Stimulated activated CD8-positive, alpha-beta memory T cell treated with anti-CD3 and anti-CD28 coated beads, Interleukin-4, amount 100 ng/mL, for 24 hours (primary cell): ENCODE data around the gene C16orf96.

ENCODE experiments used
- DNase-seq: peaks from one replicate; pipeline ENCODE4 v3.0.0-alpha.2; 2020; ENCODE audit warnings: low read depth

The C16orf96 gene

GRCh38 chr16:4601864-4602186, 45.7 kb downstream of the C16orf96 start:
- no peak for DNase-seq

- no peak for DNase-seq
Measured at GRCh38 chr16:4602331-4602730, 46.2 kb downstream of the C16orf96 start.

GRCh38 chr16:4603624-4604170, 47.6 kb downstream of the C16orf96 start:
- DNase-seq: no peak

- no peak for DNase-seq
Measured at GRCh38 chr16:4604401-4604800, 48.3 kb downstream of the C16orf96 start.

- DNase-seq: no peak
Measured at GRCh38 chr16:4606354-4606753, 50.2 kb downstream of the C16orf96 start.

GRCh38 chr16:4607841-4608703, 51.9 kb downstream of the C16orf96 start:
- no peak for DNase-seq

- no peak for DNase-seq
Measured at GRCh38 chr16:4608704-4608980, 52.5 kb downstream of the C16orf96 start.

- no peak for DNase-seq
Measured at GRCh38 chr16:4609200-4610010, 53.3 kb downstream of the C16orf96 start.

GRCh38 chr16:4610011-4611005, 54.2 kb downstream of the C16orf96 start:
- no peak for DNase-seq

- DNase-seq: no peak
Measured at GRCh38 chr16:4611337-4612021, 55.3 kb downstream of the C16orf96 start.

- no peak for DNase-seq
Measured at GRCh38 chr16:4612474-4612931, 56.4 kb downstream of the C16orf96 start.

- no peak for DNase-seq
Measured at GRCh38 chr16:4612977-4613635, 57.0 kb downstream of the C16orf96 start.

GRCh38 chr16:4613636-4614570, 57.8 kb downstream of the C16orf96 start:
- DNase-seq: peak; percentile 26

GRCh38 chr16:4614571-4615383, 58.6 kb downstream of the C16orf96 start, which contains the start of gene UBALD1:
UBALD1 (minus strand) TSS chr16:4614888; CDS start chr16:4614797, 91 bp downstream.
- DNase-seq: peak; percentile 68

GRCh38 chr16:4615384-4616046, 59.4 kb downstream of the C16orf96 start:
- no peak for DNase-seq

GRCh38 chr16:4616047-4616811, 60.1 kb downstream of the C16orf96 start:
- peak; percentile 96 for DNase-seq

GRCh38 chr16:4617880-4618279, 61.7 kb downstream of the C16orf96 start:
- DNase-seq: no peak
